Thyroid gland (tissue), 4 donors: ENCODE data around the gene LFNG. TPM values are rescaled to one million over a fixed set of nuclear protein-coding genes. Genes with fewer than 3 reads are reported as not detected.

Source experiments
- DNase-seq, 2 donors: peaks; one replicate each; pipeline ENCODE4 v3.0.0-alpha.2; 2019
- H3K27ac ChIP-seq, 3 donors: fragments of 200-600 bp; sonication (generic); 1 replicate in 2 of 3; 2 replicates in 1 of 3; pipeline ENCODE4 v1.5.1; 2016 to 2019; ENCODE audit warnings: mild to moderate bottlenecking in 1 of 3, moderate library complexity in 1 of 3
- H3K27me3 ChIP-seq: fragments of 200-600 bp; sonication (generic); one replicate; pipeline ENCODE4 v1.5.1; 2019
- H3K36me3 ChIP-seq, 2 donors: fragments of 200-600 bp; sonication (generic); one replicate each; pipeline ENCODE4 v1.5.1; 2016 to 2019
- H3K4me1 ChIP-seq, 2 donors: fragments of 200-600 bp; sonication (generic); one replicate each; pipeline ENCODE4 v1.5.1; 2017 to 2019
- H3K4me3 ChIP-seq, 3 donors: fragments of 200-600 bp; sonication (generic); replicated peaks in 1 of 3; 1 replicate in 2 of 3; 2 replicates in 1 of 3; pipeline ENCODE4 v1.5.1; 2016; ENCODE audit warnings: mild to moderate bottlenecking in 1 of 3
- H3K9me3 ChIP-seq: fragments of 200-600 bp; sonication (generic); one replicate; pipeline ENCODE4 v1.5.1; 2017
- POLR2A ChIP-seq, 2 donors: fragments of 450-650 bp; IDR thresholded peaks; one replicate each; pipeline ENCODE4 v1.6.1; 2017; ENCODE audit warnings: antibody characterized with exemption in 2 of 2, mild to moderate bottlenecking in 2 of 2, moderate library complexity in 1 of 2
- WGBS, 2 donors: methylation state at CpG; one replicate each; pipeline ENCODE4 v1.1.5; 2017; 5-methylcytosine and 5-hydroxymethylcytosine counted together
- intact Hi-C: fragments of 100-400 bp; cut with DNase I; formaldehyde crosslinking; loops from one replicate; pipeline ENCODE4 v1.15.1; 2023
- total RNA-seq, 4 donors: library from RNA; depleted of rRNA; stranded (reverse); fragments of >200 nt; gene quantifications; one replicate each; pipeline ENCODE4 v1.2.3, GENCODE V29; 2016
- TF ChIP-seq, protein P1 (sequence below), 6 experiments: fragments of 200-600 bp in 3 of 6; fragments of 450-650 bp in 3 of 6; sonication (generic) in 3 of 6; IDR thresholded peaks; one replicate each; pipeline ENCODE4 v1.5.1; 2016 to 2019; ENCODE audit warnings: antibody characterized with exemption in 6 of 6, mild to moderate bottlenecking in 2 of 6, inconsistent platforms in 1 of 6, moderate library complexity in 1 of 6

The LFNG gene
- total RNA-seq, 4 donors from 2014 or later = 3.8 to 6.1 (median 4.8) TPM

DNA sequence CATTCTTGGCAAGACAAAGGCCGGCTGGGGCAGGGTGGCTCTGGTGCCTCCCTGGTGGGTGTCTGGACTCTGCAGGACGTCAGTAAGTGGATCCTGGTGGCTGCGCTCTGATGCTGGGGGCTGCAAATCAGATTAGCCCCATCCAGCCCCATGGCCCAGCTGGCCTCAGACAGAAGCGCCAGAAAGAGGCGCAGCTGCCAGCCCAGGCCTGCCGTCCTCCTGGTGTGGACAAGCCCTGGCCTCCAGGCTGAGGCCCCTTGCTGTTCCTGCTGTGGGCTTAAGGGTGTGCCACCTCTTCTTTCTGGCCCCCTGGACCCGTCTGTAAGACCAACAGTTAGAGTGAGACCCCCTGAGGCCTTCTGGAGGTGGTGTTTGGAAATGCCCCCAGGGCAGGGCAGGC is 5.9 kb upstream of the LFNG start:
- Histone ChIP-seq H3K4me1 (peaks cover 2 to 39% of the 10 kb centered on the region in 2 donors), H3K27me3 (no peaks in the 10 kb centered on the region), H3K36me3 (no peaks in the 10 kb centered on the region), H3K4me3 (no peak overlapping the region), H3K27ac (no peak overlapping the region), H3K9me3 (no peaks in the 10 kb centered on the region)
- TF ChIP-seq POLR2A (IDR thresholded peaks at IDR 0.05) = no peak
- TF ChIP-seq, protein P1, sequence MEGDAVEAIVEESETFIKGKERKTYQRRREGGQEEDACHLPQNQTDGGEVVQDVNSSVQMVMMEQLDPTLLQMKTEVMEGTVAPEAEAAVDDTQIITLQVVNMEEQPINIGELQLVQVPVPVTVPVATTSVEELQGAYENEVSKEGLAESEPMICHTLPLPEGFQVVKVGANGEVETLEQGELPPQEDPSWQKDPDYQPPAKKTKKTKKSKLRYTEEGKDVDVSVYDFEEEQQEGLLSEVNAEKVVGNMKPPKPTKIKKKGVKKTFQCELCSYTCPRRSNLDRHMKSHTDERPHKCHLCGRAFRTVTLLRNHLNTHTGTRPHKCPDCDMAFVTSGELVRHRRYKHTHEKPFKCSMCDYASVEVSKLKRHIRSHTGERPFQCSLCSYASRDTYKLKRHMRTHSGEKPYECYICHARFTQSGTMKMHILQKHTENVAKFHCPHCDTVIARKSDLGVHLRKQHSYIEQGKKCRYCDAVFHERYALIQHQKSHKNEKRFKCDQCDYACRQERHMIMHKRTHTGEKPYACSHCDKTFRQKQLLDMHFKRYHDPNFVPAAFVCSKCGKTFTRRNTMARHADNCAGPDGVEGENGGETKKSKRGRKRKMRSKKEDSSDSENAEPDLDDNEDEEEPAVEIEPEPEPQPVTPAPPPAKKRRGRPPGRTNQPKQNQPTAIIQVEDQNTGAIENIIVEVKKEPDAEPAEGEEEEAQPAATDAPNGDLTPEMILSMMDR (IDR thresholded peaks at IDR 0.05) = no peak
- 90 to 100% methylated on average over 2 to 4 of the region's 7 CpGs for WGBS, 2 donors
- intact Hi-C loops = no loop called here
- no peak for DNase-seq

DNA sequence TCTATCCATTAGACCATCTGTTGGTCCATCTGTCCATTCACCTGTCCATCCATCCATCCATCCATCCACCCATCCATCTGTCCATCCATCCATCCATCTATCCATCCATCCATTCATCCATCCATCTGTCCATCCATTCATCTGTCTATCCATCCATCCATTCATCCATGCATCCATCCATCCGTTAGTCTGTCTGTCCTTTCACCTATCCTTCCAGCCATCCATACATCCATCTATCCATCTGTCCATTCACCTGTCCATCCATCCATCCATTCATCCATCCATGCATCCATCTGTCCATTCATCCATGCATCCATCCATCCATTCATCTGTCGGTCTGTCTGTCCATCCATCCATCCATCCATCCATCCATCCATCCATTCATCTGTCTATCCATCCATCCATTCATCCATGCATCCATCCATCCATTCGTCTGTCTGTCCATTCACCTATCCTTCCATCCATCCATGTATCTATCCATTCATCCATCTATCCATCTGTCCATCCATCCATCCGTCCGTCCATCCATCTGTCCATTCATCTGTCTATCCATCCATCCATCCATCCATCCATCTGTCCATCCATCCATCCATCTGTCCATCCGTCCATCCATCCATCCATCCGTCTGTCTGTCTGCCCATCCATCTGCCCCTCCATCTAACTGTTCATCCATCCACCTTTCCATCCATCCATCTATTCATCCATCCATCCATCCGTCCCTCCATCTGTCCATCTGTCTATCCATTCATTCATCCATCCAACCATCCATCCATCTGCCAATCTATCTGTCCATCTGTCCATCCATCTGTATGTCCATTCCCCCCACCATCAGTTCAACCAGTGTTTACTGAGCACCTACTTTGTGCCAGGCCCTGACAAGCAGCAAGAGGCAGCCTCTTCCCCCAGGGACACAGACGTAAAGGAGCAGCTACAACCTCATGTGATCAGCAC is 4.8 kb upstream of the LFNG start:
- Histone ChIP-seq H3K4me3 (no peak overlapping the region), H3K9me3 (no peaks in the 10 kb centered on the region), H3K27me3 (no peaks in the 10 kb centered on the region), H3K36me3 (no peaks in the 10 kb centered on the region), H3K4me1 (peaks cover 8 to 37% of the 10 kb centered on the region in 2 donors), H3K27ac (no peak overlapping the region)
- 85 to 90% methylated on average over 9 of the region's 9 CpGs for WGBS, 2 donors
- TF ChIP-seq POLR2A (IDR thresholded peaks at IDR 0.05) = no peak
- TF ChIP-seq, protein P1 (IDR thresholded peaks at IDR 0.05) = no peak
- no peak for DNase-seq
- intact Hi-C loops = no loop called here

DNA sequence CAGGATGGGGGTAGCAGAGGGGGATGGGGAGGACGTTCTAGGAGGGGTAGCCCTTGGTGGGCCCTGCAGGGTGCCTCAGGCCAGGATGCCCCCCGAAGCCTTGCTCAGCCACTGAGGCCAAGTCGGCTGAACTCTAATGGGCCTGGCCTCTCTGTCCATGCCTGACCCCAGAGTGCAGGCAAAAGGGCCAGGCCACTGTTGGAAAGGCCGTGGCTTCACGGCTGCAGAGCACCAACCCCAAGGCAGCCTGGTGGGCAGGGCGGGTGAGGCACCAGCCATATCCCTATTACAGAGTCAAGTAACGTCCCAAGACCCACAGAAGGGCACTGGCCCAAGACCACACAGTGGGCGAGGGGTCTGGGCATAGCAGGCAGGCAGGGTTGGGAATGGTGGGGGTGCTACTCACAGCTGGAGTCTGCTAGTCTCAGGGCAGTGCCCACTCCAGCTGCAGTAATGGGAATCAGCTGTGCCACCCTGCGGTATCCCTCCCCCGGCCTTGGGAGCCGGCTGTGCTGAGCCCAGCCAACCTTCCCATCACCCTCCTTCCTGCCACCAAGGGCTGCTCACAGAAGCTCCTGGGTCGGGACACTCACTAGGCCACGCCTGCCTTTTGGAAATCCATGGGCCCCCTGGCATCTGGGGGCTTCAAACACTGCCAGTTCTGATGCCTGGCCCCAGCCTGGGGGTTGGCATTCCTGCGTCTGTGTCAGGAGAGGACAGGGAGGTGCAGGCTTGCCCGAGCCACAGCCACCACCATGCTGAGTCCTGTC is 4.0 kb upstream of the LFNG start:
- no peak for DNase-seq

DNA sequence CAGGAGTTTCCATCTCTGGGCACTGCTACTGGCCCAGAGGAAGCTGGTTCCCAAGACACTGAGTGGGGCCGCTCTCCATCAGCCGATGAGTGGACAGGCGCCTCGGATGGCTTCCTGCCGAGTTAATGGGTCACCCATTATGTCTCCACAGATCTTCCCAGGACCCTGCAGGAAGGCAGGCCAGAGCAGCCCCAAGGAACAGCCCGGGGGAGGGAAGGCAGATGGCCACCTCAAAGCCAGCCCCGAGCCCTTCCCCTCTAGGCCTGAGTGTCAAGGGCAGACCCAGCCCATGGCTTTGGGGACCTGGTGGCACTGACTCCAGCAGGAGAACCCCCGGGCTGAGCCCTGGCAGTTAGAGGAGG is 3.4 kb upstream of the LFNG start:
- Histone ChIP-seq H3K27me3 (peaks cover 7% of the 10 kb centered on the region), H3K4me1 (peaks cover 12 to 37% of the 10 kb centered on the region in 2 donors), H3K9me3 (no peaks in the 10 kb centered on the region), H3K36me3 (no peaks in the 10 kb centered on the region), H3K4me3 (no peak overlapping the region), H3K27ac (no peak overlapping the region)
- WGBS, 2 donors = 71 to 75% methylated on average over 5 to 8 of the region's 8 CpGs
- no peak for TF ChIP-seq POLR2A (IDR thresholded peaks at IDR 0.05)
- TF ChIP-seq, protein P1 (IDR thresholded peaks at IDR 0.05) = no peak
- no peak for DNase-seq
- intact Hi-C loops = no loop called here

More for the DNA sequence above, 4.0 kb upstream of the LFNG start:
- Histone ChIP-seq H3K4me1 (peaks cover 12 to 39% of the 10 kb centered on the region in 2 donors), H3K9me3 (no peaks in the 10 kb centered on the region), H3K27me3 (peaks cover 2% of the 10 kb centered on the region), H3K36me3 (no peaks in the 10 kb centered on the region), H3K27ac (no peak overlapping the region), H3K4me3 (no peak overlapping the region)
- 89 to 90% methylated on average over 1 to 13 of the region's 15 CpGs for WGBS, 2 donors
- intact Hi-C loops = no loop called here
- TF ChIP-seq, protein P1 (IDR thresholded peaks at IDR 0.05) = no peak
- TF ChIP-seq POLR2A (IDR thresholded peaks at IDR 0.05) = no peak
